Stimulated activated CD4-positive, alpha-beta T cell treated with anti-CD3 and anti-CD28 coated beads, Interleukin-12 subunit alpha, Interleukin-12 subunit beta, amount 100 ng/mL, for 24 hours (primary cell): ENCODE results near the gene PHGDH.

Source experiments
- DNase-seq, 2 experiments: peaks; one replicate each; pipeline ENCODE4 v3.0.0-alpha.2; 2020; ENCODE audit warnings: low read depth in 2 of 2

Gene PHGDH

DNA sequence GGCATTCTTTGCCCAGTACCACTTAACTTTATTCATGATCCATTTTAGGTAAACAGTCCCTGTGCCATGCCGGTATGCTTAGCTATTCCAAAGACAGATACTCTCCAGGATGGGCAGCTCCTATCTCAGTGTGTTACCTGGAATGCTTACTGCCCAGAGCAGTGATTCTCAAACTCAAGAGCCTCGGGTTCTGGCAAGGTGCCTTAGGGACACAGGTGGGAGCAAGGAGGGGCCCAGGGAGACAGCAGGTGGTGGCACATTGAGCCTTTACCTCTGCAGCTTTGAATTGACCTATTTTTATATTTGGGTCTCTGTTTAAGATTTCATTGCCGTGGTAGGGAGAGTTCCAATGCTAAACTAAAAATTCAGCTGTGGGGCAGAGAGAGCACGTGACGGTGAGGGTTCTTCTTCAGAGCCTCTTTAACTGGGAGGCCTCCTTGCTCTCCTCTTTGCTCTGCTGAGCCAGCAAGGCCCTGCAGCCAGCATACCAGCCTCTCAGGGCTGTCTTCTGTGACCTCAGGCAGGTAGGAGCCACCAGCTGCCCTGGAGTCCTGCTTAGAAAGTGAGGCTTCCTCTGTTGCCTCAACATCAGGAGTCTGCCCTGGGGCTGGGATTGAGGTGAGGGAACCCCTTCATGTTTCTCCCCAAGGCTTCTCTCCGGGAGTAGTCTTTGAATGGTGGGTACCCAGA, 20.2 kb downstream of the PHGDH start:
- DNase-seq: no peak

GRCh38 chr1:119732465-119733168, 20.9 kb downstream of the PHGDH start:
- no peak for DNase-seq

- no peak for DNase-seq
Measured at GRCh38 chr1:119733754-119734153, 22.0 kb downstream of the PHGDH start.

DNA sequence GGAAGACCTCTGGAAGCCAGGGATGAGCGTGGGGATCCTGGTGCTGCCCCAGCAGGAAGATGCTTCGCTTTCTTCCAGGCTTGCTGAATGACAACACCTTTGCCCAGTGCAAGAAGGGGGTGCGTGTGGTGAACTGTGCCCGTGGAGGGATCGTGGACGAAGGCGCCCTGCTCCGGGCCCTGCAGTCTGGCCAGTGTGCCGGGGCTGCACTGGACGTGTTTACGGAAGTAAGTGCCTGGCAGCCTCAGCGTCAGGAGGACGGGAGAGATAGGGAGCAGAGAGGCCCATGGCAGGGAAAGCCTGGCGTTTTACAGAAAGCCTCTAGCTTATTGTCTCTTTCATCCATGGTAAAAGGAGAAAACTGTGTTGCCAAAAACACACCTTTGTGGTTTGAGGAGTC, 23.5 kb downstream of the PHGDH start:
- no peak for DNase-seq

DNA sequence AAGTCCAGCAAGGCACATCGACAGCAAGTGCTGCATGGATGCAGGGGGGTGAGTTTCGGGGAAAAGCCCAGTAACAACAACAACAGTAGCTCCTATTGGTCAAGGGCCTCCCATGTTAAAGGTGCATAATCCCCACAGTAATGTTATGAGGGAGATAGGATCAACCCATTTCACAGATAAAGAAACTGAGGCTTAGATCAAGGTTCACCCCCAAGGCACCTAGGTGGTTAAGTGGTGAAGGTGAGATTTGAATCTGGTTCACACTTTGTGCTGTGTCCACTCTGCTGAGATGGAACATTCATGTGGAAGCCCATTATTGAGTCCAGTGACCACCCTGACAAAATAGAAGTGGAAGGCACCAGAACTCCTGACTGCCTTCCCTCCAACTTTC, 24.9 kb downstream of the PHGDH start:
- DNase-seq: no peak

DNA sequence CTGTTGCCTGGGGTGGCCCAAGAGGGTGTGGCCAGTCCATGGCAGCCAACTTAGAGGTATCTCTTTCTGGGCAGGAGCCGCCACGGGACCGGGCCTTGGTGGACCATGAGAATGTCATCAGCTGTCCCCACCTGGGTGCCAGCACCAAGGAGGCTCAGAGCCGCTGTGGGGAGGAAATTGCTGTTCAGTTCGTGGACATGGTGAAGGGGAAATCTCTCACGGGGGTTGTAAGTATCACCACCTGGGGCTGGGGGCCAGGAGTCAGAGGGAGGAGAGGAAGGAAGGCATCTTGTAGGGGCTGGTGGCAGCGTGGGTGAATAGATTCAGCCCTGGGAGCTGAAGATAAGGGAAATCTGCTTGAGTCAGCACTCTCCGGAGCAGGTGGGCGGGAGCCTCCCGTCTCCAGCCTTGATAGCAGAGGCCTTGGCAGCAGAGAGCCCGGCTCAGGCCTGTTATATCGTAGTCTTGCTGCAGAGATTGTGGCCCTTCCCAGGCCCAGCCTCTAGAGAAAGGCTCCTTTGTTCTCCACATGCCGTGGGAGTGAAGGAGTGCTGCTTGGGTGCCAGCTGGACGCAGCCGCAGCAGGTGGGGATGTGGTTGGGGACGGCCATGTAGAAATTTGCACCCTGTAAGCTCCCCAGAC, 25.4 kb downstream of the PHGDH start:
- DNase-seq: no peak

DNA sequence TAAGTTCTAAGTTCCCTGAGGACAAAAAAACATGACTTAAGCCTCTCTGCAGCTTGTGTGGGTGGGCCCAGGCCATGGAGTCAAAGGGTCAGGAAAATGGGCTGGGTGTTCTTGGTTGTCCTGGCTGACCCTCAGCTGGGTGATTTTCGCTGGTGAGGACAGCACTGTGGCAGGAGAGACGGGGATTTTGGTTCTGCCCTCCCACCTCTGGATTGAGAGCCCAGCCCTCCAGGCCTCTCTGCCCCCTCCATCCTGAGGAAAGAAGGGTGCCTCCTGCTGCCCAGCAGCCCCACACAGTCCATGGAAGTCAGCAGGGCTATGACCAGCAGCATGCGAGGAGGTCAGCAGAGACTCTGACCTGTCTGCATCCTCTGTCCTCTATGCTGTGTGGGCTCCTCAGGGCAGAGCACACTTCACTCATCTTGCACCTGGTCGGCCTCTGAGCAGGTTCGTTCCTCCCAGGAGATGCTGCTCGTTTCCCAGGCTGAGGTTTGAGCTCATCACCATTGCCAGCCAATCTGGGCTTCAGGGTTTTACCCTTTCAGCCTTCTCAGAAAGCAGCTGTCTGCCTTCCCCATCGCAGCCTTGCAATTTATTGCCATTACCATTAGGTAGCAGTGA, 26.5 kb downstream of the PHGDH start:
- DNase-seq: no peak

DNA sequence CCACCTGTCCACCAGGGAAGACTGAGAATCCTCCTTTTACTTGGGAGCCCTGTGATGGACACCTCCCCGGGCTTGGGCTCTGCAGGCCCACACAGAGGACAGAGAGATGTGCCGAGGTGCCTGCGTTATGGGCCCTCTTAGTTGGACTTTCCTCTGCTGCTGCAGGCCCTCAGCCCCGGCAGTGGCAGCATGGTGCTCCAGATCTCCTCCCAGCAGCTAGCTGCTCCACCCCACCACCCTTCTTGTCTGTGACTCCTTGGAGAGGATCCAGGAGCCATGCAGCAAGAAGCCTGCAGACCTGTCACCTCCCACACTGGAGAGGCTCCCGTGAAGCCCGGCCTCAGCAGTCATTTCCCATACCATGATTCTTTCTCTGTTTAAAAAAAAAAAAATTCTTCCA, 27.4 kb downstream of the PHGDH start:
- DNase-seq: no peak

DNA sequence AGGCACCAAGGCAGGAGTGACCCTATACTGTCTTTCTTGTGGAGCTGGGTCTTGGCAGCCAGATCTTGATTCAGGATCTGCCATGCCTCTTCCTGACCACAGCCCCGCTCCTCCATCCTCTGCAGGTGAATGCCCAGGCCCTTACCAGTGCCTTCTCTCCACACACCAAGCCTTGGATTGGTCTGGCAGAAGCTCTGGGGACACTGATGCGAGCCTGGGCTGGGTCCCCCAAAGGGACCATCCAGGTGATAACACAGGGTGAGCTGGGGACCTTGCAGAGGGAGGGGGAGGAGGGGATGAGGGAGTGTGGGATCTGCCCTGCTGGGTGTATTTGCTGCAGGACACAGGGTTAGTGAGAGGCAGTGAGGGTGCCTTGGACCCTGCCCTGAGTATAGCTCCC, 28.5 kb downstream of the PHGDH start:
- no peak for DNase-seq

- no peak for DNase-seq
Measured at GRCh38 chr1:119740896-119741780, 29.4 kb downstream of the PHGDH start.

- no peak for DNase-seq
Measured at GRCh38 chr1:119742202-119742601, 30.5 kb downstream of the PHGDH start.

- no peak for DNase-seq
Measured at GRCh38 chr1:119742677-119743076, 30.9 kb downstream of the PHGDH start.

DNA sequence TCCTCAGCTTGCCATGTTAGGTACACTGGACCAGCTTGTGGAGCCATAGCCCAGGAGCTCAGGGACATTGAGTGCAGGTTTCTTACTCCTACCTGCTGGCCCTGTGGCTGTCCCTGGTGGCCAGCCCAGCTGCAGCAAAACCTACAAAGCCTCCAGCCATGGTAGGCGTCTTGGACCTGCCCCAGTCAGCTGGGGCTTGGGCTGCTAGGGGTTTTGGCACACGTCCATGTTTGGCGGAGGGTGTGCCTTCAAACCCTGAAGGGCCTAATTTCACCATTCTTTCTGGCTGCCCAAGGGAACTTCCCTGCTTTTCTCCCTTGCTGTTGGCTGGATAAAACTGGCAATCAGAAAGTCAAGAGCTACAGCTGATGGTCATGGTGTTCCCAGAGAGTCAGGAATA, 31.6 kb downstream of the PHGDH start:
- no peak for DNase-seq

- peak; percentile 10 to 32 for DNase-seq
Measured at GRCh38 chr1:119743776-119744597, 32.3 kb downstream of the PHGDH start.

GRCh38 chr1:119744598-119744942, 32.8 kb downstream of the PHGDH start:
- no peak for DNase-seq

- no peak for DNase-seq
Measured at GRCh38 chr1:119745034-119745433, 33.3 kb downstream of the PHGDH start.

- no peak for DNase-seq
Measured at GRCh38 chr1:119747451-119747850, 35.7 kb downstream of the PHGDH start.

- no peak for DNase-seq
Measured at GRCh38 chr1:119748040-119748439, 36.3 kb downstream of the PHGDH start.

- DNase-seq: no peak
Measured at GRCh38 chr1:119752592-119752991, 40.9 kb downstream of the PHGDH start.

DNA sequence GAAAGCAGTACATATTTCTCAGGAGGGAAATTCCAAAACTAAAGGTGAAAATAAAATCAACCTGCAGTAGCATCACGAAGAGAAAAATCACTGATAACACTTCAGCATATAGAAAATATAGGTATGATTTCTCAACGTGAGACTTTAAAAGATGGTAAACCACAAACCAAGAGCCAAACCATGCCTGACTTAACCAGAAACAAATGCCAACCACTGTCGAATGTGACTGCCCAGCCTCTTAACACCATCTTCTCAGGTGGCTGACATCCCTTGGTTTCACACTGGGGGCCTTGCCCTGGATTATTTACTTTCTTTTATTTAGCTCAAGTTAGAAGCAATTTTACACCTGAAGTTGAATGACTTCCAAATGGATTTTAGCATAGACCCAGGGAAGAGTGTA, 46.9 kb downstream of the PHGDH start:
- DNase-seq: no peak

DNA sequence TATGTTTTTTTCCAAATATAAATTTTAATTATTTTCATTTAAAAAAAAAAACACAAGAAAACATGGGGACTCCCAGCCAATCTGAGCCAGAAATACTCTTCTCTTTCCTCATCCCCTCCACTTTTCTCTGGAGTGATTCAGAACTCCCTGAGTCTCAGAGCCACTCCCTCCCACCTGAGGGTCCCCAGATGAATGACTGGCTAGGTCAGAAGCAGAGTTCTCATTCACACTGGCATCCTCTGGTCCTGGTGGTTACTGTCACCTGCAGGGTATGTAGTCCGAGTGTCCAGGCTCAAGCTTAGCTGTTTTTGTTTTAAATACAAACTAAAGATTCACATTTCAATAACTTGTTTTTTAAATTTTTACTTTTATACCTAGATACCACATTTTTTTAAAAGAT, 50.7 kb downstream of the PHGDH start:
- DNase-seq: no peak
